Measurements from ENCODE around the gene ZBTB48. TPM values are rescaled to one million over a fixed set of nuclear protein-coding genes. Genes with fewer than 3 reads are reported as not detected.
"Not testable (repeated sequence)": the region's sequence is repeated elsewhere in the genome, so short reads cannot be mapped to it uniquely, and the experiment has no call there.

Gene ZBTB48
- 16.9 and 20.7 TPM in 2 replicates for total RNA-seq

DNA sequence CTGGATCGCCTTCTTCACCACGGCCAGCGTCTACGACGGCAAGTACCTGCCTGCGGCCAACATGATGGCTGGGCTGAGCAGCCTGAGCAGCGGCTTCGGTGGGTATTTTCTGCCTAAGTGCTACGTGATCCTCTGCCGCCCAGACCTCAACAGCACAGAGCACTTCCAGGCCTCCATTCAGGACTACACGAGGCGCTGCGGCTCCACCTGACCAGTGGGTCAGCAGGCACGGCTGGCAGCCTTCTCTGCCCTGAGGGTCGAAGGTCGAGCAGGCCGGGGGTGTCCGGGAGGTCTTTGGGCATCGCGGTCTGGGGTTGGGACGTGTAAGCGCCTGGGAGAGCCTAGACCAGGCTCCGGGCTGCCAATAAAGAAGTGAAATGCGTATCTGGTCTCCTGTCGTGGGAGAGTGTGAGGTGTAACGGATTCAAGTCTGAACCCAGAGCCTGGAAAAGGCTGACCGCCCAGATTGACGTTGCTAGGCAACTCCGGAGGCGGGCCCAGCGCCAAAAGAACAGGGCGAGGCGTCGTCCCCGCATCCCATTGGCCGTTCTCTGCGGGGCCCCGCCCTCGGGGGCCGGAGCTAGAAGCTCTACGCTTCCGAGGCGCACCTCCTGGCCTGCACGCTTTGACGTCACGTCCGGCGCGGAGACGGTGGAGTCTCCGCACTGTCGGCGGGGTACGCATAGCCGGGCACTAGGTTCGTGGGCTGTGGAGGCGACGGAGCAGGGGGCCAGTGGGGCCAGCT, at the start of gene ZBTB48:
Gene ZBTB48 (plus strand): TSS at position 621 of the 745 bp plus-strand sequence. CDS start 616 bp downstream, outside the sequence.
- DNase-seq (ENCODE audit: extremely low read depth, low read depth, low spot score), result no peak

DNA sequence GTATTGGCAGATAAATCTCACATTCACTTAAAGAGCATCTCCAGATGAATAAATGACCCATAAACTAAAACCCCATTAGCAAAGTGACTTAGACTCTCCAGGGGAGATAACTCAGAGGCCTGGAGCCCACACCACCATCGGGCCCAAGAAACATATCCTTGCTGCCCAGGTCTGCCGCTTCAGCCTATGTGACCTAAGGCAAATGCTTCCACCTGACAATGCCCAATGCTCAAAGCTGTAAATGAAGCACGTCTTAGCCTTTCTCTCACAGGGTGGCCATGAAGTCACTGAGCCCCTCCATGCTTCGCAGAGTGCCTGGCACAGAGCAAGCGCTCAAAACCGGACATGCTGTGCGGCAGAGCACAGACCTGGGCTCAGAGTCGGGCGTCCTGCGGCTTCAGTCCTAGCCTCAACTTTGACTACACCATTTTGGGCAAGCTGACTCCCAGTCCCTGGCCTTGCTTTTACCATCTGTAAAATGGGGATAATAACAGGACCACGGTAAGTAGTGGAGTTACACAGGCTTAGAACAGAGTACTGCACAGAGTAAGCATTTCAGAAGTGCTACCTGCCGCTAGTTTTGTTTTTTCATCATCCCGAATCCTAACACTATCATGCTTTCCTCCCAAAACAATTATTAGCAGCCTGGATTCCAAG, 49.2 kb upstream of the ZBTB48 start:
- DNase-seq (ENCODE audit: extremely low read depth, low read depth, low spot score), result no peak

DNA sequence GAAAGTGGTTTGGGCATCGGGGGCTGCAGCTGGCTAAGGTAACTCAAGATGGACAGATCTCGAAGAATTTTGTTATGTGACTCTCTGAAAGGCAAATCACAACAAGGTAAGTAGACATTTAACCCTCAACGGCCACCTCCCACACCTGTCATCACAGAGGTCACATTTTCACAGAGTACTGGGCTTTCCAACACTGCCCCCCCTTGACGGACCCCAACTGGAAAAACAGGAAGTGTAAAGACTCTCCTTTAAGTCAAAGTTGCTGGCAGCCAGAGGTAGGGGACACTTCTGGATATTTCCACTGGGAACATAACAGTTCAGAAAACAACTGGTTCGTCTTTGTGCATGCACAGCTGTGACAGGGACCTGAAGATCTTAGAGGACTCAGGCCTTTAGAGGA, 47.8 kb upstream of the ZBTB48 start:
- no peak for DNase-seq (ENCODE audit: extremely low read depth, low read depth, low spot score)

DNA sequence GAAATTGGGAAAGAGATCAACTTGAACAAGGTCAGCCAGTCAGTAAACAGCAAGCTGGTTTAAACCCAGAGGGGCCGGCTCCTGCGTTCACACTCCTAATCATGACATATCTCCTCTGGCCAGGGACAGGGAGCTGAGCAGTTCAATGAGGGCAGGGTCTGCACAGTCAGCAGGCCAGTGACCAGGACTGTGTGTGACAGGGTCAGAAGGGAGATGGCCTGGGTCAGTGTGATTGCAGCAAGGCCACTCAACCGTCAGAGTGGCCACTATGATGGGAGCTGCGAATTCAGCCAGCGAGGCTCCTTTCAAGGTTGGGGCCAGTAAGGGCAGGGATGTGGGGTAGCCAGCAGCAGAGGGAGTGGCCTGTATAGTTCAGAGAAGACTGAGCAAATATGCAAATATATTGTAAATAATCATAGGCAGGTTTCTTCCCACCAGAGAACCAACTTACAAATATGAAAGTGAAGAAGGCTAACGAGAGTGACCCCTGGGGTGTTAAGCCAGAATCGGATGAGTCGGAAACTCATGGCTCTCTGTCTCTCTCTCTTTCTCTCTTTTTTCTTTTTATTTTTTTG, 45.5 kb upstream of the ZBTB48 start:
- DNase-seq (ENCODE audit: extremely low read depth, low read depth, low spot score), result no peak

DNA sequence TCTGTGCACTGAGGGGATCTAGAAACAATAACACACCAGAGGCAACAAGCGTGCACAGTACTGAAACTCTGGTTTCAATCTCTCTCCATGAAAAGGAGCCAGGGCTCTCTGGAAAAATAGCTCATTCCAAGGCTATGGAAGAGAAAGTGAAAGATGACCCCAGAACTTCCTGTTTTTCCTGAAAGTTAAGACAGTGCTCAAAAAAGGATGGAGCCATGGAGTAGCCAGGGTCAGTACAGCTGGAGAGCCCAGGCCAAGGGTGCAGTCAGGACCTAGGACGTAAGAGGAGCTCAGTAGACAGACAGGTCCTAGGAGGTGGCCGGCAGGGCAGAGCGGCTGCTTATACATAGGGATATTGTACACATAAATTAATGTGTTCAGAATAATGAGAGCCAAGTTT, 44.6 kb upstream of the ZBTB48 start:
- no peak for DNase-seq (ENCODE audit: extremely low read depth, low read depth, low spot score)

DNA sequence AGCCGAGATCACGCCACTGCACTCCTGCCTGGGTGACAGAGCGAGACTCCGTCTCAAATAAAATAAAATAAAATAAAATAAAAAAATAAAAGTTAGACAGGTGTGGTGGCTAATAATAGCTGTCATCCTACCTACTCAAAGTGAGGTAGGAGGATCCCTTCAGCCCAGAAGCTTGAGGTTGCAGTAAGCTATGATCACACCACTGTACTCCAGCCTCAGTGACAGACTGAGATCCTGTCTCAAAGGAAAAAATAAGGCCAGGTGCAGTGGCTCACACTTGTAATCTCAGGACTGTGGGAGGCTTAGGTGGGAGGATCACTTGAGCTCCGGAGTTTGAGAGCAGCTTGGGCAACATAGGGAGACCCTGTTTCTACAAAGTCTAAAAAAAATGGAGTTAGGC, 43.5 kb upstream of the ZBTB48 start:
- no peak for DNase-seq (ENCODE audit: extremely low read depth, low read depth, low spot score)

DNA sequence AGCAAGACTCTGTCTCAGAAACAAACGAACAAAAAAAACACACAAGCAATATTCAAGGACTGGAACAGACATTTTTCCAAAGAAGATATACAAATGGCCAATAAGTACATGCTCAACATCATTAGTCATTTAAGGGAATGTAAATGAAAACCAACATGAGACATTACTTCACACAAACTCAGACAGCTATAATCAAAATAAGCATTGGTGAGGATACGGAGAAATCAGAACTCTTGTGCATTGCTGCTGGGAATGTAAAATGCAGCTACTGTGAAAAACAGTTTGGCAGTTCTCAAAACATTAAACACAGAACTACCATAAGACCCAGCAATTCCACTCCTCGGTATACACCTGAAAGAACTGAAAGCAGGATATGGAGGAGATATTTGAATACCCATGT, 40.8 kb upstream of the ZBTB48 start:
- no peak for DNase-seq (ENCODE audit: extremely low read depth, low read depth, low spot score)

DNA sequence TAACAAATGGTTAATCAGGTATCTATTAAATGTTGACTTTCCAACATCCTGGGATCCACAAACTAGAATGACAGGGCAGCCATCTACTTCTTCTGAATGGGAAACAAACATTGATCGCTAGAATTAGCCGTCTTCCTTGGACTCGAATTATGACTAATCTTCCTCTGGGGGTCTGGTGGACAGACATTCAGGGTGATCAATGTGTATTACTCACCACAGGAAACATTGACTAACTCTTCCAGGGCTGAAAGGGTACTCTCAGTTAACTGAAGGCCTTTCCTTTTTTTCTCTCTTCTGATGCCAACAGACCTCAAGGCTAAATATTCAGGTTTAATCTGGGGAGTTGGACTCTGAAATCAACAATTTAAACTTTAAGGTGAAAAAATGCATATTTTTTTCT, 35.0 kb upstream of the ZBTB48 start:
- DNase-seq (ENCODE audit: extremely low read depth, low read depth, low spot score), result peak; percentile 41

DNA sequence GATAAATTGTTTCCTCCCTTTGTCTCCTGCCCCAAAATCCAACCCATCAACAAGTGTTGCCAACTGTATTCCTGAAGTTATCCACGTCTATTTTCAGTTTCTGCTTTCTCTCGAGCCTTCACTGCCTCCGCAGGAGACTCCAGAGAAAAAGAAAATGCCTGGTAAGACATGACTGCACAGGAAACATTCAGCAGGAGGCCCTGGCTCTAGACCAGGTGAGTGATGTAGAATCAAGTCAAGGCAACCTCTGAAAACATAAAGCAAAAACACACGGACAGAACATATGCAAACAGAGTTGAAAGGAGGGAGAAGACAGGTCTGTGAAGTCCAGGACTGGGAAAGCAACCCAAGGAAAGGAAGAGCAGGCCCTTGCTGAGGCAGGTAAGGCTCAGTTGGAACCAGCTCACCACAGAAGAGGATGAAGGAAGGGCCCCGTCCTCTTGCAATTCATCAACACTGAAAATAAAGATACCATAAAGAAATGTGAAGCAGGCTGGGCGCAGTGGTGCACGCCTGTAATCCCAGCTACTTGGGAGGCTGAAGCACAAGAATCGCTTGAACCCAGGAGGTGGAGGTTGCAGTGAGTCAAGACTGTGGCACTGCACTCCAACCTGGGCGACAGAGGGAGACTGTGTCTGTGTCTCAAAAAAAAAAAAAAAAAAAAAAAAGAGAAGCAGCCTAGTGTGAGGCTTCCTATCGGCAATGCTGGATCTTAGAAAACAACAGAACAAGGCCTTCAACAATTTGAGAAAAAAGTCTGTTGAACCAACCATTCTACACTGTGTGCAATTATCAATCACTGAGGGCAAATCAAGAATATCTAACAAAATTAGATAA, 34.3 kb upstream of the ZBTB48 start:
- peak; percentile 14 for DNase-seq (ENCODE audit: extremely low read depth, low read depth, low spot score)

DNA sequence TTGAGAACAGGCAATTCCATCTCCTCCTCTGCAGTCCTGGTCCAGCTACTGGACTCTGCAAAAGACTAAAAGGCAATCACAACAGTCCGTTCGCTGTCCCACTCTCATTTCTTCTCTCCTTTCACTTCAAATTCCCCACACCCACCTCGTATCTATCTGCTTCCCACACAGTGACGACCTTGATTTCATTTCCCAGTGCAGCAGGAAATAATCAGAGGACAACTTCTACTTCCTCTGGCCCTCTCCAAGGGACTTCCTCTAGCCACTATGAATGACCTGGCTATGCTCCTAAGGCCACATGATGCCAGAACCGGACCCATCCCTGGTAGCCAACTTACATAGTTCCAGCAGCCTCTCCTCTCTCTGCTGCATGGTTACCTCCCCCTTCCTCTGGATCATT, 33.5 kb upstream of the ZBTB48 start:
- no peak for DNase-seq (ENCODE audit: extremely low read depth, low read depth, low spot score)

DNA sequence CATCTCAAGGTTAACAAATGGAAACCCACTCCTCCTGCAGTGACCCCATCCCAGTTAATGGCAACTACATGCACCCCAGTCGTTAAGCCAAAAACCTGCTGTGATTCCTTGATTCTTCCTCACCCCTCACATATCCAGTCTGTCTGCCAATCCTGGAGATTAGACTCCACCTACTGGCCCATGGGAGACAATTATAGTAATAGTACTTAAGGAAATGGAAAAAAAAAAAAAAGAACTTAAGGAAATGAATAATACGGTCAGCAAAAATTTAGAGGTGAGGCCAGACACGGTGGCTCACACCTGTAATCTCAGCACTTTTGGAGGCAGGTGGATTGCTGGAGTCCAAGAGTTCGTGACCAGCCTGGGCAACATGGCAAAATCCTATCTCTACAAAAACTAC, 32.5 kb upstream of the ZBTB48 start:
- peak; percentile 20 for DNase-seq (ENCODE audit: extremely low read depth, low read depth, low spot score)

DNA sequence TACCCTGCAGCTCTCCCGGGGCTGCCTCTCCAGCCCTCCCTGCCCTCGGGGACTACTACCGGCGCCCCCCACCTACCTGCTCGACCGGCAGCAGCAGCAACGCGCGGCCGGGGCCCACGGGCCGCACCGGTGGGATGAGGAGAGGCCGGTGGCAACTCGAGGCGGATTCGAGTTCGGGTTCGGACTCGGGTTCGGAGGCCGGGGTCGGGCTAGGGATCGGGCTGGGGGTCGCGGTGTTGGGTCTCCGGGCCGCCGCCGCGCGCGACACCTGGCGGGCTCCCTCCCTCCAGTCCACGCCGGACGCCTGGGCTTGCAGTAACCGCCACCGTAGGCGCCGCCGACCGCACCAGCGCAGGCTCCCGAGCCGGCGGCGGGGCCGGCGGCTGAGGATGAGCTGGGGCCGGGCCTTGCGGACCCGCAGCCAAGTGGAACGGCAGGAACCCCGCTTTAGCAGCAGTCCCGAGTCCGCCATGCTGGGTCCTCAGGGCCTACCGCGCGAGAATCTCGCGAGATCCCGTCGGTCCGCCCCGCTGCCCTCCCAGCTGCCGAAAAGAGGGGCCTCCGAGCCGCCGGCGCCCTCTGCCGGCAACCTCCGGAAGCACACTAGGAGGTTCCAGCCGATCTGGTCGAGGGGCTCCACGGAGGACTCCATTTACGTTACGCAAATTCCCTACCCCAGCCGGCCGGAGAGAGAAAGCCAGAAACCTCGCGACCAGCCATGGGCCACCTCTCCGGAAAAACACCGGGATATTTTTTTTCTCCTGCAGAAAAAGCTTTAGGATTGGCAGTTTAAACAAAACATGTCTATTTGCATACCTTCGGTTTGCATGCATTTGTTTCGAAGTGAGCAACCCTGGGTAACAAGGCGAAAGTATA, 25.5 kb upstream of the ZBTB48 start, which contains the start of gene NOL9:
Gene NOL9 (minus strand): TSS at position 483 of the 876 bp plus-strand sequence. CDS start 11 bp downstream, at position 472.
- peak; percentile 44 for DNase-seq (ENCODE audit: extremely low read depth, low read depth, low spot score)

DNA sequence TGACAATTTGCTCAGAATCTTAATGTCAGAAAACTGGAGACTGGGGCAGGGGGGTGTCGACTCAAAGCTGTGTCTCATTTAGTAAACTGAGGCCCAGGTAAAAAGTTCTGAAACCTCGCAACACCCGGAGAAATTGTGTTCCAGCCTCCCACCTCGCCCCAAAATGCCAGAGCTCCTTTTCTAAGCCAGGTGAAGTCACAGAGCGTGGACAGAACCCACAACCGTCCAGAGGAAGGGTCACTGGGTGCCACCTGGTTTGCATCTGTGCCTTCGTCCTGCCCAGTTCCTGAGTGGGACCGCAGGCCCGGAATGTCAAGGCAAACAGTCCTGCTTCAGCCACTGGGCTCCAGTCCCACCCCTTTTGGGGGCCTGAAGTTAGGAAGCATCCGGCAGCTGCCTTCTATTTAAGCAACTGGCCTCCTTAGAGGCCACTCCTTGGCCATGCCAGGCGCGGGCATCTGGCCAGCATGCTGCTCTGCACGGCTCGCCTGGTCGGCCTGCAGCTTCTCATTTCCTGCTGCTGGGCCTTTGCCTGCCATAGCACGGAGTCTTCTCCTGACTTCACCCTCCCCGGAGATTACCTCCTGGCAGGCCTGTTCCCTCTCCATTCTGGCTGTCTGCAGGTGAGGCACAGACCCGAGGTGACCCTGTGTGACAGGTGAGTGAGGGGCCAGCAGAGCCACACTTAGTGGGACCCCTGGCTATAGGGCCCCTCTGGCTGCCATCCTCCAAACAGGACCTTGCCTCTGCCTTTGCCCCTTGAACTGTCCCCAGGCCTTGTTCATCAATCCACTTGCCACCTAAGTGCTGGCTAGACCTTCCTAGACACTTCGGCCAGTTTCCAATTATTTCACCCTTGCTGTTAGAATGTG, 24.7 kb upstream of the ZBTB48 start, which contains the start of gene TAS1R1:
Gene TAS1R1 (plus strand): TSS at position 401 of the 872 bp plus-strand sequence. CDS start 67 bp downstream, at position 468.
- DNase-seq (ENCODE audit: extremely low read depth, low read depth, low spot score), result no peak

DNA sequence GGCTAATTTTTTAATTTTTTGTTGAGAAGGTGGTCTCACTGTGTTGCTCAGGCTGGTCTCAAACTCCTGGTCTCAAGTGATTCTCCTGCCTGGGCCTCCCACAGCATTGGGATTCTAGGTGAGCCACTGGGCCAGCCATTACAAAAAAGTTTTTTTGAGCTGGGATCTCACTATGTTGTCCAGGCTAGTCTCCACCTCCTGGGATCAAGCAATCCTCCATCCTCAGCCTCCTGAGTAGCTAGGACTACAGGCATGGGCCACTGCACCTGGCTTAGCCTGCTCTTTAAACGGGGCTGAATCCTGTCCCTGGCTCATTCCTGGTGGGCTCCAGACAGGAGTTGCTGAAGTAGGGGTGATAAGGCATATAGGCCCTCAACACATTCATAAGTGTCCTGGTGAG, 22.2 kb upstream of the ZBTB48 start:
- DNase-seq (ENCODE audit: extremely low read depth, low read depth, low spot score), result no peak

DNA sequence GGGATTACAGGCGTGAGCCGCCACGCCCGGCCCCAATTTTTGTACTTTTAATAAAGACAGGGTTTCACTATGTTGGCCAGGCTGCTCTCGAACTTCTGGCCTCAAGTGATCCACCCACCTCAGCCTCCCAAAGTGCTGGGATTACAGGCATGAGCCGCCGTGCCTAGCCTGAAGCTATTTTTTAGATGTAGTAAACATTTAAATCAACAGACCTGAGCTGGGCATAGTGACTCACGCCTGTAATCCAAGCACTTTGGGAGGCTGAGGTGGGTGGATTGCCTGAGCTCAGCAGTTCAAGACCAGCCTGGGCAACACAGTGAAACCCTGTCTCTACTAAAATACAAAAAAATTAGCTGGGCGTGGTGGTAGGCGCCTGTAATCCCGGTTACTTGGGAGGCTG, 20.6 kb upstream of the ZBTB48 start:
- DNase-seq (ENCODE audit: extremely low read depth, low read depth, low spot score), result not testable (repeated sequence)

DNA sequence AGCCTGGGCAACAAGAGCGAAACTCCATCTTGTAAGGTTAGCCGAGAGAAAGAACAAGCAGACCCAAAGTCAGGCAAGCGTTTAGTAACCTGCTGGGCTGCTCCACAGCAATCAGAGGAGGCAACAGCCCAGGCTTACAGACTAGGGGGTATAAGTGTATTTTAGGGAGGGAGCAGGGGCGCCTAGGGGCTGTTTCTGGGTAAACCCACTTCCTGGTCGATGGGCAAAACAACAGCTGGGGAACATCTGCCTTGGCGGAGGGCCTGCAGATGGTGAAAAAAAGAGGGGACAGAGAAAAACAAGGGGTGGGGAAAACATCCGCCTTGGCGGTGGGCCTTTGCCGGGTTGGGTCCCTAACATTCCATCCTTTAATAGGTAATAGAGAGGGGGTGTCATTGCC, 19.5 kb upstream of the ZBTB48 start:
- DNase-seq (ENCODE audit: extremely low read depth, low read depth, low spot score), result no peak

DNA sequence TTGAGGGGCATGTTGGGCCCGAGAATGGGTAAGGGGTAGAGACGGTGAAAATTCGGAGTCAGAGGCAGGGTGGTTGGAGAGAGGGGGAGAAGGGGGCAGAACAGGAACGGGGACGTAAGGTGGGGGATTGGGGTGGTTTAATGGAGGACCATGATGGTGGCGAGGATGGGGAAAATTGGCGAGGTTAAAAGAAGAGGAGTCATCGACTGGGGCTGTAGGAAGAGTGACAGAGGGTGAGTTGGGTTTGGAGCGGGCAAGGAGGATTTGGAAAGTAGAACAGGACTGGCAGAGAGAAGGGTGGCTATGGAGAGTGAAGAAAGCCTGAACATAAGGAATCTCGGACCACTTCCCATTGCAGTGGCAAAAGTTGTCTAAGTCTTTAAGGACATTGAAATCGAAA, 10.8 kb upstream of the ZBTB48 start:
- DNase-seq (ENCODE audit: extremely low read depth, low read depth, low spot score), result no peak

DNA sequence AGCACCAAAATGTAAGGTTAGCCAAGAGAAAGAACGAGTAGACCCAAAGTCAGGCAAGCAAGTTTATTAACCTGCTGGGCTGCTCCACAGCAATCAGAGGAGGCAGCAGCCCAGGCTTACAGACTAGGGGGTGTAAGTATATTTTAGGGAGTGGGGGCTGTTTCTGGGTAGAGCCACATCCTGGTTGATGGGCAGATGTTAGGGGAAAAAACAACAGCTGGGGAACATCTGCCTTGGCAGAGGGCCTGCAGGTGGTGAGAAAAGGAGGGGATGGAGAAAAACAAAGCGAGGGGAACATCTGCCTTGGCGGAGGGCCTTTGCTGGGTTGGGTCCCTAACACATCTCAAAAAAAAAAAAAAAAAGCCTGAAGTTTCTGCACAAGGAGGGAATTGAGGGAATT, 9.7 kb upstream of the ZBTB48 start:
- no peak for DNase-seq (ENCODE audit: extremely low read depth, low read depth, low spot score)

DNA sequence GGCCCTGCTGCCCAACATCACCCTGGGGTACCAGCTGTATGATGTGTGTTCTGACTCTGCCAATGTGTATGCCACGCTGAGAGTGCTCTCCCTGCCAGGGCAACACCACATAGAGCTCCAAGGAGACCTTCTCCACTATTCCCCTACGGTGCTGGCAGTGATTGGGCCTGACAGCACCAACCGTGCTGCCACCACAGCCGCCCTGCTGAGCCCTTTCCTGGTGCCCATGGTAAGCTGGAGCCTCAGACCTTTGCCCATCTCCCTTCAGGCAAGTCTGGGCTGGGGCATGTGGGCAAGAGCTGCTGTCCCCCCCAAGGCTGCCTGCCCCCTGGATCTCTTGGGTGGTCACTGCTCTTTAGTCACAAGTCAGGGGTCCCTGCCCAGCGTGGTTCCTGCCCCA, 8.8 kb upstream of the ZBTB48 start:
- DNase-seq (ENCODE audit: extremely low read depth, low read depth, low spot score), result no peak
